NCI-H146 (cell line): ENCODE results near the gene MTARC2.

Source experiments
- DNase-seq: peaks from one replicate; lab custom pipeline; 2025; lab: John Stamatoyannopoulos, UW

Gene MTARC2

GRCh38 chr1:220828179-220828490 lies 80.0 kb downstream of the MTARC2 start:
- DNase-seq = no peak

- no peak for DNase-seq
Observed at GRCh38 chr1:220828950-220829586, 80.9 kb downstream of the MTARC2 start.

DNA sequence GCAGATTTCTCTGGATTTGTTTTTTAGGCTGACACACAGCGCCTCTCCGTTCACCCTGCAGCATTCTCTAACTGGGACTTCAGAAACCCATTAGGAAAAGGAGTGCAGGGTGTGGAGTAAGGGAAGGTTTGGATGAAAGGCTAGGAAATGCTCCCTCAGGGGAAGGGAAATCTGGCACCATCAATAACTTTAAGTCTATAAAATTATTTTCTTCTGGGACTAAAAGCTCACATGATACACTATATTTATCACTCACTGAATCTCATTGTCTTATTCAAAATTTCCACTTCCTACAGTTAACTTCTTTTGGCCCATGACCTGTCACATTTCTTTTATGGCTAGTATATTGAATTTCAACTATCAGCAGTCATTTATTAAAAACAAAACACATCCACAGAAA lies 85.3 kb downstream of the MTARC2 start:
- no peak for DNase-seq
